GM23248 (cell line): ENCODE data around the gene ATG9A. TPM values are rescaled to one million over a fixed set of nuclear protein-coding genes. Genes with fewer than 3 reads are reported as not detected.

Experiments
- DNase-seq: peaks from one replicate; pipeline ENCODE4 v3.0.0-alpha.2; 2015
- H2AFZ ChIP-seq: fragments of 200-600 bp; sonication (generic); 2 replicates; pipeline ENCODE4 v1.6.1; 2016; ENCODE audit warnings: antibody characterized with exemption
- H3F3A ChIP-seq: fragments of 200-600 bp; sonication (generic); 2 replicates; pipeline ENCODE4 v1.6.1; 2016; ENCODE audit warnings: mild to moderate bottlenecking, antibody characterized with exemption, mixed run types; ENCODE audit not compliant: insufficient read depth
- H3K27ac ChIP-seq: fragments of 200-600 bp; sonication (generic); 2 replicates; pipeline ENCODE4 v1.5.1; 2016; ENCODE audit warnings: mild to moderate bottlenecking
- H3K27me3 ChIP-seq: fragments of 200-600 bp; sonication (generic); replicated peaks from 2 replicates; pipeline ENCODE4 v1.6.1; 2016; ENCODE audit warnings: mild to moderate bottlenecking; ENCODE audit not compliant: insufficient read depth
- H3K36me3 ChIP-seq: fragments of 200-600 bp; sonication (generic); 2 replicates; pipeline ENCODE4 v1.6.1; 2016; ENCODE audit warnings: low read depth, mild to moderate bottlenecking
- H3K4me1 ChIP-seq: fragments of 200-600 bp; sonication (generic); 2 replicates; pipeline ENCODE4 v1.6.1; 2016; ENCODE audit warnings: mild to moderate bottlenecking; ENCODE audit not compliant: insufficient read depth
- H3K4me2 ChIP-seq: fragments of 200-600 bp; sonication (generic); one replicate; pipeline ENCODE4 v1.6.1; 2016; ENCODE audit warnings: mild to moderate bottlenecking; ENCODE audit not compliant: unreplicated experiment
- H3K4me3 ChIP-seq: fragments of 200-600 bp; sonication (generic); 2 replicates; pipeline ENCODE4 v1.5.1; 2016; ENCODE audit warnings: mild to moderate bottlenecking
- H3K79me2 ChIP-seq: fragments of 200-600 bp; sonication (generic); 2 replicates; pipeline ENCODE4 v1.6.1; 2016; ENCODE audit warnings: mild to moderate bottlenecking; ENCODE audit not compliant: insufficient read depth
- H3K9ac ChIP-seq: fragments of 200-600 bp; sonication (generic); 2 replicates; pipeline ENCODE4 v1.6.1; 2016; ENCODE audit warnings: mild to moderate bottlenecking
- H3K9me2 ChIP-seq: fragments of 200-600 bp; sonication (generic); 2 replicates; pipeline ENCODE4 v1.6.1; 2016; ENCODE audit warnings: mixed run types, mild to moderate bottlenecking, moderate library complexity; ENCODE audit not compliant: insufficient read depth
- H3K9me3 ChIP-seq: fragments of 200-600 bp; sonication (generic); one replicate; pipeline ENCODE4 v1.6.1; 2017; ENCODE audit warnings: low read depth
- H4K20me1 ChIP-seq: fragments of 200-600 bp; sonication (generic); 2 replicates; pipeline ENCODE4 v1.6.0; 2016; ENCODE audit not compliant: insufficient read depth
- EZH2 ChIP-seq: fragments of 200-600 bp; sonication (generic); IDR thresholded peaks from 2 replicates; pipeline ENCODE4 v1.6.1; 2018; ENCODE audit warnings: antibody characterized with exemption, mild to moderate bottlenecking; ENCODE audit not compliant: insufficient read depth, poor library complexity, severe bottlenecking
- EZH2phosphoT487 ChIP-seq: fragments of 200-600 bp; sonication (generic); IDR thresholded peaks from 2 replicates; pipeline ENCODE4 v1.6.1; 2018; ENCODE audit warnings: antibody characterized with exemption, moderate library complexity, mild to moderate bottlenecking, low read depth; ENCODE audit not compliant: insufficient read depth
- WGBS, 2 experiments: methylation state at CpG; one replicate each; pipeline ENCODE4 v1.1.6; 2015 to 2017; ENCODE audit warnings: low lambda C conversion rate in 2 of 2, low coverage in 1 of 2; ENCODE audit errors: missing lambda C conversion rate in 2 of 2; 5-methylcytosine and 5-hydroxymethylcytosine counted together
- in situ Hi-C: fragments of 300-500 bp; cut with MboI; formaldehyde crosslinking; loops from 2 replicates; pipeline ENCODE4 v1.15.0; 2020
- polyA plus RNA-seq: library from polyadenylated mRNA; unstranded; fragments of >200 nt; fragmentation: Nextera tagmentation; extraction: Ambion mirVana; gene quantifications from 2 replicates; pipeline ENCODE4 v1.2.1, GENCODE V29; 2016
- total RNA-seq: library from RNA; depleted of rRNA; stranded (reverse); fragments of >200 nt; shearing (Covaris generic); gene quantifications from 2 replicates; pipeline ENCODE4 v1.2.3, GENCODE V29; 2014

Gene ATG9A
- total and polyA plus RNA-seq, 2 experiments from 2014 or later, result 68.5 to 84.4 TPM

DNA sequence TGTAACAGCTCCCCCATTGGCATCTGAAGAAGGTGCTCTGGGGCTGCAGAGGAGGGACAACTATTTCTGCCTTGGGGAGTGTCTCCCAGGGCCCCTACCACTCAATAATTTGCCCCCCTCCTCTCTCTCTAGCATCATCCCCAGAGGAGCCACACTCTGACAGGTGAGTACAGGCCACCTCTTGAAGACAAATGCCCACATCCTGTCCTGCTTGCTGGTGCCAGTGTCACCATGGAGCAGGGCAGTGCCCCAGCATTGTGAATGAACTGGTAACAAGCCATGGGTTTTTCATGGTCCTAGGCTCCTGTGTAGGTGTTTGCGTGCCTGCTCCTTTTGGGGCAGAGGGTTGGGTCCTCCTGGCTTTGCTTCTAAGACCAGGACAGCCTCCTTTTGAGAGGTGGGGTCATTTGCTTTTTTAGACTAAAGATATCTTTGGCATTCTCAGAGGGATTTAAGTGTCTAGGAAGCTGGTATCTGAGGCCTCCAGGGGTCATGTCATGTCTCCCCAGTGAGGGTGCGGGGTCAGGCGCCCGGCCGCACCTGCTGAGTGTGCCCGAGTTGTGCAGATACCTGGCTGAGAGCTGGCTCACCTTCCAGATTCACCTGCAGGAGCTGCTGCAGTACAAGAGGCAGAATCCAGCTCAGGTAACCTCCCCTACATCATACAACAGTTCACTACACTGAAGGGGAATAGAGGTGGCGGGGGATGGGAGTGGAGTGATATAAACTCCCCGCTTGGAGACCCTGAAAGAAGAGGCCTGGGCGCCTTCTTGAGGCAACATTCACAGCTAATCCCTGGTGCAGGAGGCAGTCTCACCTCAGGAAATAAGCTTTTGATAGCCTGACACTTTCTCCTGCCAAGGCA, 49.6 kb downstream of the ATG9A start:
- in situ Hi-C loops, result no loop called here
- peaks cover 5% of the 10 kb centered on the region; the same call in 1 of the 2 replicates for H4K20me1 ChIP-seq
- H3K9me3 ChIP-seq, result no peaks in the 10 kb centered on the region
- peaks cover 42% of the 10 kb centered on the region for H3K79me2 ChIP-seq
- H3K4me1 ChIP-seq, result peaks cover 18% of the 10 kb centered on the region
- H3K27me3 ChIP-seq, result no peaks in the 10 kb centered on the region
- H3F3A ChIP-seq, result peaks cover 18% of the 10 kb centered on the region; the same call in 1 of the 2 replicates
- no peak for DNase-seq
- TF ChIP-seq EZH2phosphoT487 (no peak), EZH2 (no peak)
- H3K36me3 ChIP-seq, result peaks cover 41% of the 10 kb centered on the region
- H3K9me2 ChIP-seq, result no peaks in the 10 kb centered on the region
- H3K27ac ChIP-seq, result no peak overlapping the region
- peak overlapping the region; percentile 95 for H3K9ac ChIP-seq
- no peak overlapping the region for H2AFZ ChIP-seq
- H3K4me3 ChIP-seq, result peak overlapping the region; percentile 92
- H3K4me2 ChIP-seq, result peak overlapping the region; percentile 100
- 98 to 100% methylated on average over 9 of the region's 9 CpGs for WGBS, 2 experiments

DNA sequence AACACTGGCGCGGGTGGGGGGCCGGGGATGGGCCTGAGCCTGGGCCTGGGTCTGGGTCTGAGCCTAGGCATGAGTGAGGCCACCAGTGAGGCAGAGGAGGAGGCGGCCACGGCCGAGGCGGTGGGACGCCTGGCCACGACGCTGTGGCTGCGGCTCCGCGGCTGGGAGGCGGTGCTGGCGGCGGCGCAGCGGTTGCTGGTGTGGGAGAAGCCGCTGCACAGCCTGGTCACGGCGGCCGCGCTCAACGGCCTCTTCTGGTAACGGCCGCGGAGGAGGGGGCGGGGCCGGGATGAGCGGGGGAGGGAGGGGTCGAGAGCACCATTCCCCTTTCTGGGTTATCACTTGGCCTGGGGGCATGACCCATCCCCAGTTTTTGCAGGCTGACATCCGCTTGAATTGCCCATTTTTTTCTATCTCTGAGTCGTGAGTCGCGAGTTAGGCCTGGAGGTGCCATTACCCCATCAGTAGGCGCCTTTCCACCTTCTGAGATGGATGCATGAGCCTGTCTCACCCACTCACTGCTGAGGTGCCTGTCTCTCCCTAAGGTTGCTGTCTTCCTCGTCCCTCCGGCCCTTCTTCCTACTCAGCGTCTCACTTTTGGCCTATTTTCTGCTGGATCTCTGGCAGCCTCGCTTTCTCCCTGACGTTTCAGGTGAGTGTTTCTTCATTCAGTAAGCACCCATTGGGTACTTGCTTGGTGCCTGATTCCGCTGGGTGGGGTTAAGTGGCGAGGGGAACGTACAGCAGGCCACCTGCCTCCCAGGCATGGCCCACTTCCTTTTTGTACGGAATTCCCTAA, 50.9 kb downstream of the ATG9A start:
- H3K36me3 ChIP-seq, result peaks cover 42% of the 10 kb centered on the region
- H3K4me2 ChIP-seq, result peak overlapping the region; percentile 100
- H3K4me1 ChIP-seq, result peaks cover 22% of the 10 kb centered on the region
- H4K20me1 ChIP-seq, result peaks cover 5% of the 10 kb centered on the region; the same call in 1 of the 2 replicates
- H3K9me3 ChIP-seq, result no peaks in the 10 kb centered on the region
- H3K9me2 ChIP-seq, result no peaks in the 10 kb centered on the region
- peak overlapping the region; percentile 92 for H3K4me3 ChIP-seq
- H3K27me3 ChIP-seq, result no peaks in the 10 kb centered on the region
- peak overlapping the region; percentile 95 for H3K9ac ChIP-seq
- H3F3A ChIP-seq, result peaks cover 12% of the 10 kb centered on the region; the same call in 1 of the 2 replicates
- H2AFZ ChIP-seq, result peak overlapping the region; percentile 79
- TF ChIP-seq EZH2phosphoT487, result no peak
- TF ChIP-seq EZH2, result no peak
- in situ Hi-C loops, result no loop called here
- peak; percentile 67 for DNase-seq
- H3K79me2 ChIP-seq, result peaks cover 49% of the 10 kb centered on the region
- 4 to 11% methylated on average over 19 to 45 of the region's 45 CpGs for WGBS, 2 experiments
- peak overlapping the region; percentile 98 for H3K27ac ChIP-seq

DNA sequence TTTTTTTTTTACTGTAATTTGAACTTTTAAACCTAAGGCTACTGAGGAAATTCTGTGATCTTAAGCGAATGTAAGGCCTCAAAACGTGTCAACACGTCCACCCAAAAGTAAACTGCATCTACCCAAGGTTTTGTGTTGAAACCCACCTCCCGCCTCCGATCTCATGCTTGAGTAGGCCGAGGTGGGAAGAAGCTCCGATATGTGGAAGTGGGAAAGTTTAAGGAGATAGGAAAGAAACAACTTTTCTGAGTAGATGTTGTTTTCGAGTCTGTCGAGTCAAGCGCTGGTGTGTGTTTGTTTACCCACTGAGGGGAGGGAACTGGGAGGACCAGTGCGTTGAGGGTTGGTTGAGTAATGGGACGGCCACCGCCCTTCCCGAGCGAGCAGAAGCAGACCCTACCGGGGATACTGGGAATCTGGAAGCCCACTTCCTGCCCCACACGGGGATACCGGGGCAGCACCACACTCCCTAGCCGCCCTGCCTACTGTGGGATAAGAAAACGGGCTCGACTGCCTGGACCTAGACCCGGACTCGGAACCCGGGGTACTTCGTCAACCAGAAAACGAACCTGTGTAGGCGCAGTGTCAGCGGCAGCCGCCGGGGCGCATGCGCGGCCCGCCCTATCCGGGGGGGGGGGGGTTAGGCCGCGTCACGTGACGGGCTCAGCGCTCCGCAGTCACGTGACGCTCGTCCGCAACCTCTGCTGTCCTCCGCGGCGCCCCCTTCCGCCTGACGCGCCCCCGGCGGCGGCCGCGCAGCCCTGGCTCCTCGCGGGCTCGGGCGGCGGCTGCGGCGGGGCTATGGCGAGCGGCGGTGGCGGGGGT, 51.7 kb downstream of the ATG9A start, which contains the start of gene RETREG2:
RETREG2 (plus strand) TSS at position 724 of the 825 bp plus-strand sequence; CDS start at position 802, 78 bp downstream.
- peaks cover 22% of the 10 kb centered on the region for H3K4me1 ChIP-seq
- peak within 1 kb of the TSS; percentile 98 for H3K27ac ChIP-seq
- in situ Hi-C loops, result no loop called here
- WGBS, 2 experiments, result 0 to 1% methylated on average over 44 to 54 of the region's 67 CpGs
- peaks cover 49% of the 10 kb centered on the region for H3K79me2 ChIP-seq
- peaks cover 34% of the 10 kb centered on the region; the same call in 1 of the 2 replicates for H3K36me3 ChIP-seq
- H3K4me3 ChIP-seq, result peak within 1 kb of the TSS; percentile 92
- no peaks in the 10 kb centered on the region for H3K27me3 ChIP-seq
- TF ChIP-seq EZH2phosphoT487 (no peak), EZH2 (no peak)
- peaks cover 6% of the 10 kb centered on the region; the same call in 1 of the 2 replicates for H3F3A ChIP-seq
- no peaks in the 10 kb centered on the region; the same call in 1 of the 2 replicates for H4K20me1 ChIP-seq
- H3K9me3 ChIP-seq, result no peaks in the 10 kb centered on the region
- H3K9ac ChIP-seq, result peak within 1 kb of the TSS; percentile 95
- peak; percentile 98 for DNase-seq
- peak within 1 kb of the TSS; percentile 79 for H2AFZ ChIP-seq
- peak within 1 kb of the TSS; percentile 100 for H3K4me2 ChIP-seq
- H3K9me2 ChIP-seq, result no peaks in the 10 kb centered on the region
